ENCODE data around the gene SMIM10. TPM values are rescaled to one million over a fixed set of nuclear protein-coding genes. Genes with fewer than 3 reads are reported as not detected.
"Not testable (repeated sequence)": the region's sequence is repeated elsewhere in the genome, so short reads cannot be mapped to it uniquely, and the experiment has no call there.

SMIM10 gene
- polyA plus RNA-seq, 1 donor: 2.8 TPM

DNA sequence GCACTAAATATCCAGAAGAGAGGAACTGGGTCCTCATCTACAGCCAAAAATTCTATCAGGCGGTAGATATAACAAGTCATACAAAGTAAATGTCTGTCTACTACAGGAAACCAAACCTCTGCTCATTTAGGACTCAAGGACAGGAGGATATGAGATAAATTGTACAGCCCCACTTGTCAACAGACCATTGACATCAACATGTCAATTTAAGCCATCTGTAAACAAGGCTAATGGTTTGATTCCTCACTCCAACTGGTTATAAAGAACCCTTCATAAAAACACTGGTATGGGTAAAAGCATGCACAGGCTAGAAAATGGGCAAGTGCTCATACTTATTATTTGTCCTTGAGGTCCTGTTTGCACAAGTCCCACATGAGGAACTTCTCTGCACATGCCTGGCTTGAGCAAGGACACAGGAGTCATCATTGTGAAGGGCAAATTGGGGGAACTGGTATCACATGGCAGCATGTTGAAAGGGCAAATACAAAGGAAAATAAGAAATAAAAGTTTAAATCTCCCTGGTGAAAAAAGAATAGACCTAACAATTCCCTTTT lies 18.3 kb downstream of the SMIM10 start:
- no peaks in the 10 kb centered on the region for H3K36me3 ChIP-seq (ENCODE audit: control insufficient read depth, insufficient read depth, low read length)
- no peaks in the 10 kb centered on the region for H3K4me1 ChIP-seq (ENCODE audit: control insufficient read depth, insufficient read depth, low read length)
- H3K27ac ChIP-seq (ENCODE audit: low read length): no peak overlapping the region
- no peaks in the 10 kb centered on the region for H3K27me3 ChIP-seq (ENCODE audit: control insufficient read depth, insufficient read depth, low read length)
- no peak for DNase-seq
- H3K4me3 ChIP-seq (ENCODE audit: low read length): no peak overlapping the region
- no peaks in the 10 kb centered on the region for H3K9me3 ChIP-seq (ENCODE audit: control insufficient read depth, low read depth, low read length)
- no CpG with 5 or more reads among the region's 1 CpG for whole genome bisulfite sequencing (ENCODE audit: insufficient coverage, low lambda C conversion rate)

DNA sequence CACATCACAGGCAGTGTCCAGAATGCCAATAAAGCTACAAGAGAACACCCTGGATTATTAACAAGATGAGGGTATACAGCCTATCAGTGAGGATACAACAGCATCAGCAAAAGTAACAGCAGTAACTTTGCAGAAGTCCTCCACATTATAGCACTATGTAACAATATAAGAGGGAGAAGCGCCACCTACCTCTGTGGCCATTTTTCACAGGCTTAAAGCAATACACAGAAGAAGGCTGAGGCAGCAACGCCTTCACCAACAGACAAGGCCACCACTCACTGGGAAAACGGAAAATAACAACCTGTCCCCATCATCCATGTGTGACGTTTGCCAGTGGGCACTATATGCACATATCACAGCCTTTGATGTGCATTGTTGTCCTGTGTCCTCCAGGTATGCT lies 19.0 kb downstream of the SMIM10 start:
- Histone ChIP-seq H3K36me3 (ENCODE audit: control insufficient read depth, insufficient read depth, low read length) (no peaks in the 10 kb centered on the region), H3K9me3 (ENCODE audit: control insufficient read depth, low read depth, low read length) (no peaks in the 10 kb centered on the region), H3K4me1 (ENCODE audit: control insufficient read depth, insufficient read depth, low read length) (no peaks in the 10 kb centered on the region), H3K27me3 (ENCODE audit: control insufficient read depth, insufficient read depth, low read length) (no peaks in the 10 kb centered on the region), H3K4me3 (ENCODE audit: low read length) (no peak overlapping the region), H3K27ac (ENCODE audit: low read length) (no peak overlapping the region)
- WGBS (ENCODE audit: insufficient coverage, low lambda C conversion rate): no CpG with 5 or more reads among the region's 4 CpGs
- no peak for DNase-seq

DNA sequence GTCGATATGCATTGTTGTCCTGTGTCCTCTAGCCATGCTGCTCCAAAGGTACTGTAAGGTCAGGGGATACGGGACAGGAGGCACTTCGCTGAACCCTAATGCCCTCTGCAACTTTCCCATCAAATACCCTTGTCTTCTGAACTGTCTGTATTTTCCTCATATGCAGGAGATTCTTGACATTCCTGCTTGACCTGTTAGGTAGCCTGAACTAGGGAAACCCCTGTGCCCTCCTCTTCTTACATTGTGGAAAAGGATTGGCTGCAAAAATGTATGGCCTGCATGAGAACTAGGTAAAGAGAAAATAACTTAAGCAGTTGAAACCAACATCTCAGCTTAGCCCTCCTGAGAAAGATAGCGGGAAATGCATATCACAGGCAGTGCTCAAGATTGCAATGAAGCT lies 20.1 kb downstream of the SMIM10 start:
- no peaks in the 10 kb centered on the region for H3K27me3 ChIP-seq (ENCODE audit: control insufficient read depth, insufficient read depth, low read length)
- no peak overlapping the region for H3K4me3 ChIP-seq (ENCODE audit: low read length)
- WGBS (ENCODE audit: insufficient coverage, low lambda C conversion rate): no CpG with 5 or more reads among the region's 4 CpGs
- H3K9me3 ChIP-seq (ENCODE audit: control insufficient read depth, low read depth, low read length): no peaks in the 10 kb centered on the region
- H3K36me3 ChIP-seq (ENCODE audit: control insufficient read depth, insufficient read depth, low read length): no peaks in the 10 kb centered on the region
- no peak for DNase-seq
- no peak overlapping the region for H3K27ac ChIP-seq (ENCODE audit: low read length)
- H3K4me1 ChIP-seq (ENCODE audit: control insufficient read depth, insufficient read depth, low read length): no peaks in the 10 kb centered on the region

DNA sequence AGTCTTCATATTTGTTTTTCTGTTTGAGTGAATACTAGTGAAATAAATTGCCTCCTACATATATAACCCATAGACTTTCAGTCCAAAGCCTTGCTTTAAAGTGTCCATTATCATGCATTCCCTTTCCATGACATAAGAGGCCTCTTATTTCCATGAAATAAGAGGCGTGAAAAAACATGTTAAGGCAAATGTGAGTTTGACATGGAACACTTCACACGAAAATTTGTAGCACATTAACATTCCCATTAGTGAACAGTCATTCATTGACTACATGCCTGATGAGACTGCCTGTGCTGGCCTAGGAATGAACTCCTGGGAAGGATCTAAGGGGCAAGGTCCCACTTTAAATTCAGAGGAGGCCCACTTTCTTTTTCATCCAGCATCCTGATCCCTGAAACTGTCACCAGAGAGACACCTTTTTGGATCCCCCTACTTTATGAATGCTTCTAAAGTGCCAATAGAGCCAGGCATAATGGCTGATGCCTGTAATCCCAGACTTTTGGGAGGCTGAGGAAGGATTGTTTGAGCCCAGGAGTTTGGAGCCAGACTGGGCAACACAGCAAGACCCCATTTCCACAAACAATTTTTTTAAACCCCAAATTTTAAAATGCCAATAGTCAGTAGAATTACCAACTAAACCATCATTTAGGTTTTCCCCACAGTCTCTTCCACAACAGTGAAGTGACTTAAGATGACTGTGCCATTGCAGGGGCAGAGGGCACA lies 24.9 kb downstream of the SMIM10 start:
- H3K27ac ChIP-seq (ENCODE audit: low read length): no peak overlapping the region
- H3K4me3 ChIP-seq (ENCODE audit: low read length): no peak overlapping the region
- no peaks in the 10 kb centered on the region for H3K4me1 ChIP-seq (ENCODE audit: control insufficient read depth, insufficient read depth, low read length)
- no peaks in the 10 kb centered on the region for H3K36me3 ChIP-seq (ENCODE audit: control insufficient read depth, insufficient read depth, low read length)
- WGBS (ENCODE audit: insufficient coverage, low lambda C conversion rate): no CpG with 5 or more reads among the region's 2 CpGs
- H3K27me3 ChIP-seq (ENCODE audit: control insufficient read depth, insufficient read depth, low read length): no peaks in the 10 kb centered on the region
- no peaks in the 10 kb centered on the region for H3K9me3 ChIP-seq (ENCODE audit: control insufficient read depth, low read depth, low read length)
- DNase-seq: no peak

DNA sequence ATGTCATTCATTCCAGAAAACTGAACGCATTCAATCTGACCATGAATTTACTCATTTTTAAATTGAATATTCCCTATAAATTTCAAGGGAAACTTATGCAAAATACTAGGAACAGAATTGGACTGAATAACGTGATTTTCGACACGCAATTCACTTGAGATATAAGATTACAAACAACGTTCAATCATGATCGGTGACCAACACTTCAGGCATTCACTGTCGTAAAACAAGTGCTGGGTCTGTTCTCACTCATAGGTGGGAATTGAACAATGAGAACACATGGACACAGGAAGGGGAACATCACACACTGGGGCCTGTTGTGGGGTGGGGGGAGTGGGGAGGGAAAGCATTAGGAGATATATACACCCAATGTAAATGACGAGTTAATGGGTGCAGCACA lies 29.1 kb downstream of the SMIM10 start:
- H3K9me3 ChIP-seq (ENCODE audit: control insufficient read depth, low read depth, low read length); H3K4me3 ChIP-seq (ENCODE audit: low read length); H3K36me3 ChIP-seq (ENCODE audit: control insufficient read depth, insufficient read depth, low read length); DNase-seq; H3K4me1 ChIP-seq (ENCODE audit: control insufficient read depth, insufficient read depth, low read length); H3K27ac ChIP-seq (ENCODE audit: low read length); H3K27me3 ChIP-seq (ENCODE audit: control insufficient read depth, insufficient read depth, low read length): not testable (repeated sequence)
- no CpG with 5 or more reads among the region's 8 CpGs for WGBS (ENCODE audit: insufficient coverage, low lambda C conversion rate)

DNA sequence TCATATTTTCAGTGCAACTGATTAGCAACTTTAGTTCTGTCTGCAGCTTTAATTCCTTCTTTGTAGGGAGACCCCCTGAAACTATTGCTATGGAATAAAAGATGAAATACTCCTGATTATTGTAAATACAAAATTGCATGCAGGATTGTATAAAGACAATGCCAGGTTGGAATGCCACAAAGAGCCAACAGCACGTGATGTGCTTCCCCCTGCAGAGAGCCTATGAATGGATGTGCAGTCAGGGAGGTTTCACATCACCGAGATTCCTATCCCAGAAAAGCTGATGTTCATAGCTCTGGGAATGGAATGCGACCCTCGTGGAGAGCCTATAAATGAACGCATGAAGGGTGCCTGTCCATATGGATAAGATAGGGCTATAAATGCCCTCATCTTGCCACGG lies 33.0 kb downstream of the SMIM10 start:
- H3K4me3 ChIP-seq (ENCODE audit: low read length); H3K4me1 ChIP-seq (ENCODE audit: control insufficient read depth, insufficient read depth, low read length); DNase-seq; H3K27me3 ChIP-seq (ENCODE audit: control insufficient read depth, insufficient read depth, low read length); H3K27ac ChIP-seq (ENCODE audit: low read length); H3K9me3 ChIP-seq (ENCODE audit: control insufficient read depth, low read depth, low read length); H3K36me3 ChIP-seq (ENCODE audit: control insufficient read depth, insufficient read depth, low read length): not testable (repeated sequence)
- no CpG with 5 or more reads among the region's 6 CpGs for WGBS (ENCODE audit: insufficient coverage, low lambda C conversion rate)

DNA sequence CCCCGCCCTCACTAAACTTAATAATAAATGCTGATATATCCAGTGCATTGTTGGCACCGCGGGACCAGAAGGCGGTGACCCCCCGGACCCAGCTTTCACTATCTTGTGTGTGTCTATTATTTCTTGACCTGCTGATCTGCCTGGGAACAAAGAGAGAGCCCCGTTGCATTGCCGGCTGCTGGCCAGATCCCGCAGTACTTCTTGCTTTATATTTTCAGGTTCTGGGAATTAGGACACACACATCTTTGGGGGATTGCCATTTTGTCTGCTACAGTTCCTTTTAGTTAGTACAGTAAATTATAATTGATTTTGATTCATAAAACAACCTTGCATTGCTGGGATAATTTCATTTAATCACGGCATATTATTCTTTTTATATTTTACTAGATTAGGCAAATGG lies 33.7 kb downstream of the SMIM10 start:
- no peaks in the 10 kb centered on the region for H3K36me3 ChIP-seq (ENCODE audit: control insufficient read depth, insufficient read depth, low read length)
- DNase-seq: no peak
- H3K27ac ChIP-seq (ENCODE audit: low read length): no peak overlapping the region
- WGBS (ENCODE audit: insufficient coverage, low lambda C conversion rate): no CpG with 5 or more reads among the region's 9 CpGs
- no peaks in the 10 kb centered on the region for H3K27me3 ChIP-seq (ENCODE audit: control insufficient read depth, insufficient read depth, low read length)
- H3K4me3 ChIP-seq (ENCODE audit: low read length): no peak overlapping the region
- H3K9me3 ChIP-seq (ENCODE audit: control insufficient read depth, low read depth, low read length): no peaks in the 10 kb centered on the region
- H3K4me1 ChIP-seq (ENCODE audit: control insufficient read depth, insufficient read depth, low read length): peaks cover 4% of the 10 kb centered on the region

DNA sequence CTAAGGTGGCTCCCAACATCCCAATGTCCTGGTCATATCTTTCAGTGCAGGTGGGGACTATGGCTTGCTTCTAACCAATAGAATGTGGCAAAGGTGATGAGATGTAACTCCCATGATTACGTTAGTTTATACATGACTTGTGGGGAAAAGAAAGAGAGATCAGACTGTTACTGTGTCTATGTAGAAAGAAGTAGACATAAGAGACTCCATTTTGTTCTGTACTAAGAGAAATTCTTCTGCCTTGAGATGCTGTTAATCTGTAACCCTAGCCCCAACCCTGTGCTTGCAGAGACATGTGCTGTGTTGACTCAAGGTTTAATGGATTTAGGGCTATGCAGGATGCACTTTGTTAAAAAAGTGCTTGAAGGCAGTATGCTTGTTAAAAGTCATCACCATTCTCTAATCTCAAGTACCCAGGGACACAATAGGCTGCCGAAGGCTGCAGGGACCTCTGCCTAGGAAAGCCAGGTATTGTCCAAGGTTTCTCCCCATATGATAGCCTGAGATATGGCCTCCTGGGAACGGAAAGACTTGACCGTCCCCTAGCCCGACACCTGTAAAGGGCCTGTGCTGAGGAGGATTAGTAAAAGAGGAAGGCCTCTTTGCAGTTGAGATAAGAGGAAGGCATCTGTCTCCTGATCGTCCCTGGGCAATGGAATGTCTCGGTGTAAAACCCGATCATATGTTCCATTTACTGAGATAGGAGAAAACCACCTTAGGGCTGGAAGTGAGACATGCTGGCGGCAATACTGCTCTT lies 39.6 kb downstream of the SMIM10 start:
- not testable (repeated sequence) for H3K36me3 ChIP-seq (ENCODE audit: control insufficient read depth, insufficient read depth, low read length); H3K27me3 ChIP-seq (ENCODE audit: control insufficient read depth, insufficient read depth, low read length); H3K27ac ChIP-seq (ENCODE audit: low read length); H3K4me1 ChIP-seq (ENCODE audit: control insufficient read depth, insufficient read depth, low read length); H3K4me3 ChIP-seq (ENCODE audit: low read length); DNase-seq; H3K9me3 ChIP-seq (ENCODE audit: control insufficient read depth, low read depth, low read length)
- WGBS (ENCODE audit: insufficient coverage, low lambda C conversion rate): no CpG with 5 or more reads among the region's 9 CpGs

DNA sequence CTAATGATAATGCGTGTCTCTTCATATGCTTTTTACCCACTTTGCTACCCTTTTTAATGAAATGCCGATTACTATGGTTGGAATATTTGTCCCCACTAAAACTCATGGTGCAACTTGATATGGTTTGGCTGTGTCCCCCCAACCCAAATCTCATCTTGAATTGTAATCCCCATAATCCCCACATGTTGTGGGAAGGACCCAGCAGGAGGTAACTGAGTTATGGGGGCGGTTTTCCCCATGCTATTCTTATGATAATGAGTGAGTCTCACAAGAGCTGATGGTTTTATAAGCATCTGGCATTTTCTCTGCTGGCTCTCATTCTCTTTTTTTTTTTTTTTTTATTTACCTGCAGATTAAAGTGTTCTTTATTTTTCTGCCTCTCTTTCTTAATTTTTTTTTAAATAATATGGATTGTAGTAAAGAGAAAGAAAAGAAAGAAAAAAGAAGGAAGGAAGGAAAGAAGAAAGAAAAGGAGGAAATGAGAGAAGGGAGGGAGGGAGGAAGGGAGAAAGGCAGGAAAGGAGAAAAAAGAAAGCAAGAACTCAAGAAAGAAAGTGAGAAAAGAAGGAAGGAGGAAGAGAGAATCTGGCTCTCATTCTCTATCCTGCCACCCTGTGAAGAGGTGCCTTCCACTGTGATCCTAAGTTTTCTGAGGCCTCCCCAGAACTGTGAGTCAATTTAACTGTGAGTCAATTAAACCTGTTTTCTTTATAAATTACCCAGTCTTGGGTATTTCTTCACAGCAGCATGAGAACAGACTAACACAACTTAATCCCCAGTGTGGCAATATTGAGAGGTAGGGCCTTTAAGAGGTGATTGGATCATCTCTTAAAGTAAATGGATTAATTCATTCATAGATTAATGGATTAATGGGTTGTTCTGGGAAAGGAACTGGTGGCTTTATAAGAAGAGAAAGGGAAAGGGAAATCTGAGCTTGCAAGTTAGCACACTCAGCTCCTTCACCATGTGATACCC lies 50.6 kb downstream of the SMIM10 start:
- H3K27ac ChIP-seq (ENCODE audit: low read length); H3K4me3 ChIP-seq (ENCODE audit: low read length); DNase-seq; H3K27me3 ChIP-seq (ENCODE audit: control insufficient read depth, insufficient read depth, low read length); H3K36me3 ChIP-seq (ENCODE audit: control insufficient read depth, insufficient read depth, low read length); H3K9me3 ChIP-seq (ENCODE audit: control insufficient read depth, low read depth, low read length); H3K4me1 ChIP-seq (ENCODE audit: control insufficient read depth, insufficient read depth, low read length): not testable (repeated sequence)
- WGBS (ENCODE audit: insufficient coverage, low lambda C conversion rate): no CpG with 5 or more reads among the region's 3 CpGs

Measured in large intestine (tissue), 3 donors.